ENCODE results near the gene RASGRP1.

Gene RASGRP1

DNA sequence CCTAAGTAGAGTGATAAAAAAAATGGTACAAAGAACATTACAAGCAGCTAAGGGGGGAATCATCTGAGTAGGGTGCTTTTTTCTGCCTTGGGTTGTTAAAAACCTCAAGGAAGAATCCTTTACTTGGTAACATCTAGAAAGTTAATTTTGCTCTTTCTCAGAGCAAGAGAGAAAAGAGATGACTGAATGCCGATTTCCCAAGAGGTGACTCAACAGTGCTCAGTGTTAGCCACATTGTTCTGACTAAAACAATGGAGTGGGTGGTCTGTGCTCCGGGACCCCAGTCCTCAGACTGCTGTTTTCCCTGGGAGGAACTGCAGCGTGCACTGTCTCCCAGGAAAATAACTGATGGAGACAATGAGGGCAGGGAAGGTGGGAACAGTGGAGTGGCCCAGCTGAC lies 41.1 kb upstream of the RASGRP1 start:
- no peak overlapping the region for H3K27ac ChIP-seq
- TF ChIP-seq, protein P1, sequence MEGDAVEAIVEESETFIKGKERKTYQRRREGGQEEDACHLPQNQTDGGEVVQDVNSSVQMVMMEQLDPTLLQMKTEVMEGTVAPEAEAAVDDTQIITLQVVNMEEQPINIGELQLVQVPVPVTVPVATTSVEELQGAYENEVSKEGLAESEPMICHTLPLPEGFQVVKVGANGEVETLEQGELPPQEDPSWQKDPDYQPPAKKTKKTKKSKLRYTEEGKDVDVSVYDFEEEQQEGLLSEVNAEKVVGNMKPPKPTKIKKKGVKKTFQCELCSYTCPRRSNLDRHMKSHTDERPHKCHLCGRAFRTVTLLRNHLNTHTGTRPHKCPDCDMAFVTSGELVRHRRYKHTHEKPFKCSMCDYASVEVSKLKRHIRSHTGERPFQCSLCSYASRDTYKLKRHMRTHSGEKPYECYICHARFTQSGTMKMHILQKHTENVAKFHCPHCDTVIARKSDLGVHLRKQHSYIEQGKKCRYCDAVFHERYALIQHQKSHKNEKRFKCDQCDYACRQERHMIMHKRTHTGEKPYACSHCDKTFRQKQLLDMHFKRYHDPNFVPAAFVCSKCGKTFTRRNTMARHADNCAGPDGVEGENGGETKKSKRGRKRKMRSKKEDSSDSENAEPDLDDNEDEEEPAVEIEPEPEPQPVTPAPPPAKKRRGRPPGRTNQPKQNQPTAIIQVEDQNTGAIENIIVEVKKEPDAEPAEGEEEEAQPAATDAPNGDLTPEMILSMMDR (conservative IDR thresholded peaks at IDR 0.05): no peak

DNA sequence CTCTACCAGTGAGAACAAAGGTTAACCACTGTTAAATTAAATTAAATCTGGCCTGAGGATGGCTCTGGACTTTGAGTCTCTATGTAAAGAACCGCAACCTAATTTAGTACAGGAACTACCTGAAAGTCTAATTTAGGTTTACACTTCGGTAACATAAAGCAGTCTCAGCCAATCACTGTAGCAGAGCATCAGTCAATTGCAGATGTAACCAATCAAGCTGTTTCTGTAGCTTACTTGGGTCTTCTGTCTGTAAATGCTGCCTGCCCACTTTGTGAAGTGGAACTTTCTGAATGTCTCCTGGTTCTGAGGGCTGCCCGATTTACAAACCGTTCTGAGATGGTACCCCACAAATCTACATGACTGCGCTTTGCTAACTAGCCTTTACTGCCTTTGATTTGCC lies 39.1 kb upstream of the RASGRP1 start:
- TF ChIP-seq, protein P1 (conservative IDR thresholded peaks at IDR 0.05): no peak
- H3K27ac ChIP-seq: no peak overlapping the region

DNA sequence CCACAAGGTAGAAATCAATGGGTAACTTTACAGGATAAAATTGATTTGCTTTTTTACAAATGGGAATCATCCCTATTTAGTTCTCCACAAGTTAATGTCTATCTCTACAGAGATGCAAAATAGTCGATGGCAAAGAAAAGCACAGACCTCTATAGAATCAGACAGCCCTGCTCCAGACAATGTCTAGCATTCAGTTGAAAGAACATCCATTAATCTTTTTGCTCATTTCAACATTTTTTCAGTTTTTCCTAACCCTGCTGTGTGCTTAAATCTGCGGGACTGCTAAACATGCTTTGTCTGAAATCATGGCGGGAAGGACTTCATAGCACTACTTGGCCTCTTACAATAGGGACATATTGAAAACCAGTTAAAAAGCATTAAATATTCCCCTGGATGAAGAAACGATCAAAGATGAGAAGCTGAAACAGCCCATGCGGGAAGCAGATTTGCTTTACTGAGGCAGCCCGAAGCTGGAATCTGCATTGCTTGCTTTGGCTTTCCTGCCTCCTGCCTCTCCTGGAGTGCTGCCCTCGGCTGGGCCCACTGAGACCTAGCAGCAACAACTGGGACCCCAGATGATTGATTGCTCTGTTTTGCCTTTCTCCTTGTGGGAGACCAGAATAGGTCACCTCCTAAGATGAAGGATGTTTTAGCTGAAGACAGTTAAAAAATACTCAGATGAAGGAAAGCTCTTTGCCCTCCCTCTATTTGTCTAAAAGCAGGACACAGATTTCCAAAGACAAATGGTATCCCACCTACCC lies 38.5 kb upstream of the RASGRP1 start:
- H3K27ac ChIP-seq: no peak overlapping the region

DNA sequence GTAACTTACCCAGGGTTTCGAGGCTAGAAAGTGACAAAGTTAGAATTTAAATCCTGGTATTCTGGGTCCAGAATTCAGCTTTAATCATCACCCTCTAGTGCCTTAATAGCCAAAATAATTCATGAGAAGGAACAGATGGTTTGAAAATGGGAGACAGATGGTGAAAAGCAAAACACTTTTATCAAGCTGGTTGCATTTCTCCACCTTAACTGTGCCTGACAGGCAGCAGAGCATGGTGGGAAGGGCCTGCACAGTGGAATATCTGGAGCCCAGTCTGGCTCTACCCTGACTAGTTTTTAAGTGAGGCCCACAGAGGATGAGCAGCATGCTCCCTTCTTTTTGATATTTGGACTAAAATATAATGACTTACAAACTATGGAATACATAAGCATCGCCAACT lies 35.6 kb upstream of the RASGRP1 start:
- H3K27ac ChIP-seq: no peak overlapping the region
- TF ChIP-seq, protein P1 (conservative IDR thresholded peaks at IDR 0.05): no peak

More for the DNA sequence above, 38.5 kb upstream of the RASGRP1 start:
- TF ChIP-seq, protein P1 (conservative IDR thresholded peaks at IDR 0.05): no peak

DNA sequence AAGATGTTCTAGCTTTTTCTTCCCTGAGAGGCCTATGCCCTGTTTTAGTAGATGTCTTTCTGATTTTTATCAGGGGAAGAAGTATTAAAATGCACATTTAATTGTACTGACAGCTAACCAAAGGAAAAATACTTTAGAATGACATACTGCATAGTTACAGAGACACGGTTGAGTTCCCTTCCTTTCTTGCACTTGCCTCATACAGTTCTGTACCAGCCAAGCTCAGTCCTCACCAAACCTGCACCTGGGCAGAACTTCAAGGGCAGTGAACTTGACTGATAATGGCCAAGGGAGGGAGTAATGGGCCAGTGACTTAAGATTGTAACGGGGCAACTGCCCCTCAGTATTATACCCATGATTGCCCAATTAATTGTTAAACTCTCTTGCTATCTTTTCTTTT lies 34.1 kb upstream of the RASGRP1 start:
- TF ChIP-seq, protein P1 (conservative IDR thresholded peaks at IDR 0.05): no peak
- H3K27ac ChIP-seq: no peak overlapping the region

DNA sequence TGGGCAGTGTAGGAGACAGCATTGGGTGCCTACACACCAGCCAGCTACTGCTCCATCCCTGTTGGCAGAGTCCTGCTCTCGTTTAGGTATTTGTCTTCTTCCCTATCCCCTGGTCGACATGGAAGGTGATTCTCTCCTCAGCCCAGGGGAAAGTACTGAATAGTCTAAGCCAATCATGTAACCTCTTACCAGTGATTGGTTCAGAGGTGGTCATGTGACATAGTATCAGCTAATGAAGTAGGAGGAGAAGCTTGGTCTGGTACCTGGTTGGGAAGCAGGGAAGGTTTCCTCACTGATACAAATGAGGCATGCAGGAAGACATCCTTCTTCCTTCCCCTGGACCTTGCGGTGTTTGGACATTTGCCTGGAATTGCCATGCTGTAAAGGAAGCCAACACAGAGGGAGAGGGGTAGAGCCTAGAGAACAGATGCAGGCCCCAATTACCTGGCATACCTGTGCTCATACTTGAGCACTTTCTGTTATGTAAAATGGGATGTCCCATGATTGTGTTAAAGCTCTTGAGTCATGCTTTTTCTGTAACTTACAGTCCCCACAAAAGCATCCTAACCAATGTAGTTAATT lies 32.7 kb upstream of the RASGRP1 start:
- H3K27ac ChIP-seq: no peak overlapping the region
- TF ChIP-seq, protein P1 (conservative IDR thresholded peaks at IDR 0.05): no peak

DNA sequence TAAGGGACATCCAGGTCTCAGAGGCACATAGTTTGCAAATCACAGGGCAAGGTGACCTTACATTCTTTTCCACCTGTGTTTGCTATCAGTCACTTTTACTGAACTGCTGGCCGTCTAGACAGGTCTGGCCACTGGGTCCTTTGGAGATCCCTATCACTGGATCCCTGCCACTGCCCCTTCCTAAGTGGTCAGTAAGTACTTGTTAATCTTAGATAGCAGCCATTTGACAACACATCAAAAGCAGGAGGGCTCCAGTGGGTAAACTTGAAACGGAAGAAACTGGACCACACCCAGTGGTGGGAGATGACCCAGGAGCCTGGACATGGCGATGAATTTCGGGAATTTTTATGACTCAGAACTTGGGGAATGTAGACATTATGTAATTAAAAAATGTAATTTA lies 28.9 kb upstream of the RASGRP1 start:
- no peak overlapping the region for H3K27ac ChIP-seq
- TF ChIP-seq, protein P1 (conservative IDR thresholded peaks at IDR 0.05): no peak

Measured in VCaP (cell line).